Mesodermal cell (in vitro differentiated cells): ENCODE results near the gene HMGB2.
A peak's percentile ranks its signal among the peaks of the same experiment; 100 is the strongest.

Source experiments
- H3K27ac ChIP-seq: 2 replicates; pipeline ENCODE4 v1.7.0; 2013; ENCODE audit warnings: mild to moderate bottlenecking, low read depth, low read length, moderate library complexity; ENCODE audit not compliant: severe bottlenecking
- H3K36me3 ChIP-seq: 2 replicates; pipeline ENCODE4 v1.7.1; 2013; ENCODE audit warnings: mild to moderate bottlenecking, low read length, moderate library complexity; ENCODE audit not compliant: control insufficient read depth, insufficient read depth
- H3K4me1 ChIP-seq: one replicate; pipeline ENCODE4 v1.7.1; 2013; ENCODE audit warnings: mild to moderate bottlenecking, low read length; ENCODE audit not compliant: insufficient read depth, control insufficient read depth, poor library complexity, severe bottlenecking
- H3K4me3 ChIP-seq: 2 replicates; pipeline ENCODE4 v1.7.0; 2013; ENCODE audit warnings: low read length, control low read depth, mild to moderate bottlenecking; ENCODE audit not compliant: insufficient read depth, poor library complexity, severe bottlenecking; ENCODE audit errors: extremely low read depth
- H3K9me3 ChIP-seq: 2 replicates; pipeline ENCODE4 v1.7.1; 2013; ENCODE audit warnings: mild to moderate bottlenecking, low read length, moderate library complexity; ENCODE audit not compliant: control insufficient read depth
- whole genome bisulfite sequencing, 2 experiments: methylation state at CpG; one replicate each; pipeline ENCODE4 v1.1.5; 2013; ENCODE audit warnings: missing lambda C conversion rate in 2 of 2; ENCODE audit not compliant: insufficient coverage in 2 of 2; 5-methylcytosine and 5-hydroxymethylcytosine counted together

The HMGB2 gene

GRCh38 chr4:173317004-173317403 lies 17.2 kb downstream of the HMGB2 start:
- H3K9me3 ChIP-seq = no peaks in the 10 kb centered on the region
- H3K4me1 ChIP-seq = no peaks in the 10 kb centered on the region
- no peak overlapping the region for H3K4me3 ChIP-seq
- no peak overlapping the region for H3K27ac ChIP-seq
- WGBS, 2 experiments = 57% methylated on average over 1 of the region's 3 CpGs; no CpG with 5 or more reads in 1 of the 2 experiments
- H3K36me3 ChIP-seq = peaks cover 34% of the 10 kb centered on the region

- Histone ChIP-seq H3K4me1 (no peaks in the 10 kb centered on the region), H3K4me3 (no peak overlapping the region), H3K27ac (no peak overlapping the region), H3K9me3 (no peaks in the 10 kb centered on the region), H3K36me3 (peaks cover 31% of the 10 kb centered on the region)
- 70 to 100% methylated on average over 2 of the region's 2 CpGs for WGBS, 2 experiments
Measured at GRCh38 chr4:173316060-173316459, 18.1 kb downstream of the HMGB2 start.

DNA sequence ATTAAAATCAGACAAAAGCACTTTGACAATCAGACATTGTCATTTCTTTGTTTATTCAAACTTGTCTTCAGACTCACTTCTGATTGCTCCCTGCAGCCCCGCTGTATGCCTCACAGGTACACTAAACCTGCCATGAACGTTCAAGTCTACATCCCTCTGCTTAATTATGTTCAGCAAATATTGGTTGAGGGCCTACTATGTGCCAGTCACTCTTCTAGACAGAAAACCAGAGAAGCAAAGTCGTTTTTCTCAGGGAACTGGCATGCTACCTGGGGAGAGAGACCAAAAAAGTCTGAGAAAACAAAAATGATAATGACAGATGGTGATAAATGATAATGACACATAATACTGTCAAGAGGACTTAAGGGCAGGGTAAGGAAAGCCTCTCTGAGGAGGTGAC lies 19.4 kb downstream of the HMGB2 start:
- WGBS, 2 experiments = 85 to 90% methylated on average over 1 to 2 of the region's 3 CpGs
- Histone ChIP-seq H3K4me3 (no peak overlapping the region), H3K36me3 (peaks cover 29% of the 10 kb centered on the region), H3K4me1 (no peaks in the 10 kb centered on the region), H3K27ac (no peak overlapping the region), H3K9me3 (no peaks in the 10 kb centered on the region)

DNA sequence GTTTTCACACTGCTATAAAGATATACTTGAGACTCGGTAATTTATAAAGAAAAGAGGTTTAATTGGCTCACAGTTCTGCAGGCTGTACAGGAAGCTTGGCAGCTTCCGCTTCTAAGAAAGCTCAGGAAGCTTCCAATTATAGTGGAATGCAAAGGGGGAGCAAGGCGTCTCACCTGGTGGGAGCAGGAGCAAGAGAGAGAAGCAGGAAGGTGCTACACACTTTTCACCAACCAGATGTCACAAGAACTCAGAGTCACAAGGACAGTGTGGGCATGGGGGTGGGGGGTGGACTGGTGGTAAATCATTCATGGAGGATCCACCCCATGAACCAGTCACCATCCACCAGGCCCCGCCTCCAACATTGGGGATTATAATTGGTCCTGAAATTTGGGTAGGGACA lies 22.8 kb downstream of the HMGB2 start:
- Histone ChIP-seq H3K9me3 (no peaks in the 10 kb centered on the region), H3K36me3 (peaks cover 34% of the 10 kb centered on the region), H3K4me1 (no peaks in the 10 kb centered on the region), H3K27ac (no peak overlapping the region), H3K4me3 (no peak overlapping the region)
- WGBS, 2 experiments = 100% methylated on average over 1 of the region's 4 CpGs

DNA sequence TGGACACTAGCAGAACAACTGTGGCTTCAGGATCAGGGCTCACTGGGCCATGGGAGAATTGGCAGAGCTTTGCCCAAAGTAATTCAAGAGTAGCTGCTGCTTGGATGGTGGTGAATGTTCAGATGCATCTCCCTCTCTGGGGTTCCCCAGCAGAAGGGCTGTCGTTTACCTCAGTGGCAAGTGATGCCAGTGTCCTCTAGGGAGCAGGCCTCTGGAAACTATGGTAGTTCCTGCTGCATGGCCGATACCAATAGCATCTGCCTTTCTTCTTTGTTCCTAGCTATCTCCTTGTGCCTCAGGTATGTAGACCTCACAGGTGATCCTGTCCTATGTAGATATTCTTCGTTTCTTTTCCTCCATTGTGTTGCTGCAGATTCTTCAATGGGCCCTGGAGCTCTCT lies 26.4 kb downstream of the HMGB2 start:
- H3K4me3 ChIP-seq = no peak overlapping the region
- H3K4me1 ChIP-seq = no peaks in the 10 kb centered on the region
- H3K9me3 ChIP-seq = no peaks in the 10 kb centered on the region
- no peak overlapping the region for H3K27ac ChIP-seq
- WGBS, 2 experiments = 83 to 88% methylated on average over 2 of the region's 3 CpGs
- H3K36me3 ChIP-seq = peaks cover 22% of the 10 kb centered on the region

GRCh38 chr4:173301518-173302201 lies 32.5 kb downstream of the HMGB2 start:
- 40% methylated on average over 3 of the region's 5 CpGs; no CpG with 5 or more reads in 1 of the 2 experiments for WGBS, 2 experiments
- Histone ChIP-seq H3K4me1 (no peaks in the 10 kb centered on the region), H3K27ac (no peak overlapping the region), H3K36me3 (peaks cover 15% of the 10 kb centered on the region), H3K4me3 (no peak overlapping the region), H3K9me3 (no peaks in the 10 kb centered on the region)

GRCh38 chr4:173294444-173294843 lies 39.7 kb downstream of the HMGB2 start:
- H3K36me3 ChIP-seq = peaks cover 5% of the 10 kb centered on the region
- H3K9me3 ChIP-seq = no peaks in the 10 kb centered on the region
- no peak overlapping the region for H3K27ac ChIP-seq
- H3K4me1 ChIP-seq = no peaks in the 10 kb centered on the region
- 100% methylated on average over 1 of the region's 1 CpG for WGBS, 2 experiments
- no peak overlapping the region for H3K4me3 ChIP-seq

- H3K36me3 ChIP-seq = peaks cover 5% of the 10 kb centered on the region
- 89 to 94% methylated on average over 5 to 7 of the region's 7 CpGs for WGBS, 2 experiments
- H3K9me3 ChIP-seq = no peaks in the 10 kb centered on the region
- no peak overlapping the region for H3K4me3 ChIP-seq
- H3K4me1 ChIP-seq = peaks cover 8% of the 10 kb centered on the region
- H3K27ac ChIP-seq = no peak overlapping the region
Measured at GRCh38 chr4:173293663-173294062, 40.5 kb downstream of the HMGB2 start.

- no peaks in the 10 kb centered on the region for H3K36me3 ChIP-seq
- no peak overlapping the region for H3K4me3 ChIP-seq
- H3K27ac ChIP-seq = no peak overlapping the region
- peaks cover 6% of the 10 kb centered on the region for H3K9me3 ChIP-seq
- peaks cover 8% of the 10 kb centered on the region for H3K4me1 ChIP-seq
- 80% methylated on average over 1 of the region's 5 CpGs; no CpG with 5 or more reads in 1 of the 2 experiments for WGBS, 2 experiments
Measured at GRCh38 chr4:173291899-173292298, 42.3 kb downstream of the HMGB2 start.

GRCh38 chr4:173289353-173289727 lies 44.8 kb downstream of the HMGB2 start:
- H3K27ac ChIP-seq = peak overlapping the region; percentile 4

DNA sequence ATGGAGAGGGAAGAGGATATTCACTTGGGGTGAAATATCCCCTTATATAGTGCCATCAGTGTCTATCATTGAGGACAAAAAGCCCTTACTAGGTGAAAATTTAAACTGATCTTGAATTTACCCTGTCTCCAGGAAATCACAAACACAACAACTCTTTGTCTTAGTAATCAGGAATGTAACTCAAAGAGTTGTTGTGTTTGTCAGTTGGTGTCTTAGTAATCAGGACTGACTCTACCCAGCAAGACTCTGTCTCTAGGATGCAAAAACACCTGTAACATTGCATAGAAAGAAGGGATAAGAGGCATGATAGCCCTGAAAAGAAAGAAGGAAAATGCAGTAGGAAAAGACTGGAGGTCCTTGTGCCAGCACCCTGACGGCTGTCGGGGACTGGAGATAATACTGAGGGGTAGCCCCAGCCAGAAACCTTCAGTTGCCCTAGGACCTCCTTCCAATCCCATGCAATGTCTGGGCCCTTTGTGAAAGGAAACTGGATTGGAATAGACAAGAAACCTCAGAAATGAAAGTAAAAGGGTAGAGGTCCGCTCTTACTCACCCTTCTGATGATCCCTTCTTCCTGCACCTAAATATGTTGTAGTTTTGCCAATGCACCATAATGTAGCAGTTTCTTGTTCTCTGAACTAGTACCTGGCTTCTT lies 45.3 kb downstream of the HMGB2 start:
- Histone ChIP-seq H3K27ac (peak overlapping the region; percentile 4), H3K4me1 (peaks cover 8% of the 10 kb centered on the region), H3K4me3 (no peak overlapping the region), H3K9me3 (peaks cover 30% of the 10 kb centered on the region), H3K36me3 (peaks cover 9% of the 10 kb centered on the region)
- WGBS, 2 experiments = 96 to 100% methylated on average over 2 to 3 of the region's 3 CpGs

More at GRCh38 chr4:173289353-173289727, 44.8 kb downstream of the HMGB2 start:
- Histone ChIP-seq H3K9me3 (peaks cover 27% of the 10 kb centered on the region), H3K4me1 (peaks cover 8% of the 10 kb centered on the region), H3K36me3 (peaks cover 9% of the 10 kb centered on the region), H3K4me3 (no peak overlapping the region)
- WGBS, 2 experiments = 67 to 71% methylated on average over 1 to 2 of the region's 4 CpGs
